ENCODE results near the gene ENTR1.

Gene ENTR1

DNA sequence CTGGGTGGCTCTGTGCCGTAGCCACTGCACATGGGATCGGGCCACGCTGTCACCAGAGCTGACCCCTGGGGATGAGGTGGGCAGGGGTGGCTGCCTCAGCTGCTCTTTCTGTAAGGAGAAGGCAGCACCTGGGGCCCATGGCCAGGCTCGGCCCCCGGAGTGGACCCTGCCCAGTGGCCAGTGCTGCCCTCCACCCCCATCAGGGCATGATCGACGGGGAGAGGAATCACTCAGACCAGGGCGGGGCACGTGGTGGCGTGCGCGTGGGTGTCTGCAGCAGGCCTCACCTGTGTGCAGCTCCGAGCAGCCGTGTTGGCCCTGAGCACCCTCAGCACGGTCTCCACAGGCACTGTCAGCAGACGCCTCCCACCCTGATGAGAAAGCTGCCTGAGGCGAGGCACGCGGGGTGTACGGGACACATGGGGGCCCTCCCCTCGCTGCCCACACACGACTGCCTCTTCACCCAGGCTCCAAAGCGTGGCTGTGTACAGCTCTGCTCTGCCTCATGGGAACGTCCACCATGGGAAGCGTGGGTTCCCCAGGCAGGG is 28.4 kb downstream of the ENTR1 start:
- Histone ChIP-seq H3K4me3 (no peak overlapping the region), H3K27ac (no peak overlapping the region)

DNA sequence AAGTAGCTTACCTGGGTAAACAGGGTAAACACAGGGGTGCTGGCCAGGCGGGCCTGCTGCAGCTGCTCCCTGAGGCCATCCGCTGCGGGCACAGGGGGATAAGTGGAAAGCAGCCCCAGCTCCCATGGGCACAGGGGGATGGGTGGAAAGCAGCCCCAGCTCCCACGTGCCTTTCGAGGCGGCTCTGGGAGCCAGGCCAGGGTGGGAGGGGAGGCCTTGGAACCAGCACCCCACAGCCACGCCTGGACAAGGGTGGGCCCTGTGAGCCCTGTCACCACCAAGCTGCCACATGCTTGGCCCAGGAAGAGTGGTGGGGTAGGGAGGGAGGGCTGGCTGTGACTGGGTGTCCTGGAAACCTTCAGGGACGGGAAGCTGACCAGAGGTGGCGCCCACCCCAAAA is 29.1 kb downstream of the ENTR1 start:
- no peak overlapping the region for H3K4me3 ChIP-seq

GRCh38 chr9:136380381-136380780 is 30.0 kb downstream of the ENTR1 start:
- Histone ChIP-seq H3K27ac (no peak overlapping the region), H3K4me3 (no peak overlapping the region)

More for the DNA sequence above, 29.1 kb downstream of the ENTR1 start:
- H3K27ac ChIP-seq, result no peak overlapping the region

DNA sequence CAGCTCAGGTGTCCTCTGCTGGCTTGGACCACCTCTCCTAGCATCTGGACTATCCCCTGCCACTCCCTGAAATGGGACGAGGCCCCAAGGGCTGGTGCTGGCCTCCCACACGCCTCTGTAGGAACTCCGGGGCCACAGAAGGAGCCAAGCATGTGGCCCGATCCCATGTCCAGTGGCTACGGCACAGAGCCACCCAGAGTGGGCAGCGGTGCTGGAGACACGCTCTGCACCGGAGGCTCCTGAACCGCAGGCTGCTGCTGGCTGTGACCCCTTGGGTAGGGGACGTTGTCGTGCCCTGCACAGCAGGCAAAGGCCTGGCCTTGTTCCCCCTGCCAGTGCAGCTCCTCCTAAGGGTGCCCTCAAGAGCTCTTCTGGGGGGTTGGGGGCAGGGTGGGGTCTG is 30.5 kb downstream of the ENTR1 start:
- no peak overlapping the region for H3K27ac ChIP-seq
- H3K4me3 ChIP-seq, result no peak overlapping the region

DNA sequence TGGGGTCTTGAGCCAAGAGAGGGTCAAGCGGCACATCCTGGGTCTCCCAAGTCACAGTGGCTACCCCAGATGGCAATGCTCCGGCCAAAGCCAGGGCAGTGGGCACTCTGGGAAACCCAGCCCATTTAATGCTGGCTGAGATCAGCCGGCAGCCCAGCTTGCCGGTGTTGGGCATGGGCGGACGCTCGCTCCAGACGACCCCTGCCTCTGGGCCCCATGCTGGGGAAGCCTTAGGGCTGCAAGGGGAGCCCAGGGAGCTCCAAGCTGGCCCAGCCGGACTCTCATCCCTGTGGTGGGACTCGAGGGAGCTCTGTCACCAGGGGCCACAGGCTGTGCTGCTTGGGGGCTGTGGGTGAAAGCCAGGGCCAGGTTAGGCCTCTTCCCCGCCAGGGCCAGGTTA is 31.0 kb downstream of the ENTR1 start:
- H3K27ac ChIP-seq, result no peak overlapping the region
- no peak overlapping the region for H3K4me3 ChIP-seq

DNA sequence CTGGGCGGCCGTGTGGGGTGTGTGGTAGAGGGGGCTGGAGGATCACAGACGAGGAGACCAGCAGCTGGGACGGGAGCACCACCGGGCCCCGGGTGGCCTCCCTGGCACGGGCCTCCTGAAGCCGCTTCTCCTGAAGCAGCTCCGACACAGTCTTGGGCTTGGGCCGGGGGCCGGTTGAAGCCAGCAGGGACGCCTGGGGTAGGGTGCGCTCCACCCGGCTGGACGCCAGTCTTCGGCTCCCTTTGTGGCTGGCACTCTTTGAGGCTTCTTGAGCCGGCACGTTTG is 31.5 kb downstream of the ENTR1 start:
- Histone ChIP-seq H3K27ac (no peak overlapping the region), H3K4me3 (no peak overlapping the region)

- H3K4me3 ChIP-seq, result no peak overlapping the region
- no peak overlapping the region for H3K27ac ChIP-seq
Observed at GRCh38 chr9:136378170-136379002, 32.0 kb downstream of the ENTR1 start.

DNA sequence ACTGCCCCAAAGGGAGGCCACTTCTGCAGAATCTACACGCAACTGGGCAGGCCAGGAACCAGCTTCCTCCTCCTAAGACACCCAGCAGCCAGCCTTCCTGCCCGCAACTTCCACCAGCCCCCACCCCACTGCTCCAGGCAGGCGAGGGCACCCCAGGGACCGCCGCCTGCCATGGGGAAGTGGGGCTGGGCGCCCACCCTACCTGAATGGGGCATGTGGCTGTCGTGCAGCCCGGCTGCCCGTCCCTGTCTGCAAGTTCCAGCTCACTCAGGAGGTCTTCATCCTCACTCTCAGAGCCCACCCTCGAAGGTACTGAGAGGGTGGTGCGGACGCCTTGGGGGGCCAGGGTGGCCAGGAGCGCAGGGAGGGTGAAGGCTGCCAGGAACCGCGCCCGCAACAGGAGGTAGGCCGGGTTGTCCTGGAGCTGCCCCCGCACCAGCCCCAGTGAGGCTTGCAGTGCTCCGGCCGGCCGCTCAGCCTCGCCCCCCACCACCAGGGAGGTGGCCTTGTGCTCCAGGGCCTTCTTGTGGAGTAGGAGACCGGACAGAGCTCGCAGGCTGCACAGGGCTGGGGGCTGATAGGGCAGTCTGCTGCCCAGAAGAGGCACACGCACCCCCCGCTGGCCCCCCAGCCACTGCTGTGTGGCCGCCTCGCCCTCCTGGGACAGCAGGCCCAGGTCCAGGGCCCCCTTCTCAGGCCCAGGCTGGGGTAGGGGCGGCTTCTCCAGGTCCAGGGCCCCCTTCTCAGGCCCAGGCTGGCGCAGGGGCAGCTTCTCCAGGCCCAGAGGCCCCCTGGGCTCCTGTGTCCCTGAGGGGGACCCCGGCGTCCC is 32.9 kb downstream of the ENTR1 start:
- no peak overlapping the region for H3K27ac ChIP-seq
- H3K4me3 ChIP-seq, result no peak overlapping the region

GRCh38 chr9:136376457-136376856 is 34.0 kb downstream of the ENTR1 start:
- H3K4me3 ChIP-seq, result no peak overlapping the region
- peak overlapping the region in 1 of 21 experiments; percentile 14 for H3K27ac ChIP-seq

DNA sequence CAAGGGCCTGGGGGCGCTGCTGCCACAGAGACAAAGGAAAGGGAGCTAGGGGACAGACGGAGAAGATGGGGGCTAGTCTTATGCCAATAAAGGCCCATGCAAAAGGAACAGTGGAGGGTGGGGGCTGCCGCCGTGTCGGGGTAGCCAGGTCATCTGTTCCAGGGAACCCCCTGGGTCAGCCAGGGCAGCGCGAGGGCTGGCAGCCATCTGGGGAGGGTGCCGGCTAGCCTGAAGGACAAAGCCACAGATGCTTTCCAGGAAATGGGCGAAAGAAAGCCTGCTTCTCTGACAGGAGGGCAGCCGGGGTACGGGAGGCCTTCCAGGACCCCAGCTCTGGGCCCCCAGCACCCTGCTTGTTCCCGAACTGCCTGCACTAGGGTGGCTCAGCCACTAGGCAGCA is 35.3 kb downstream of the ENTR1 start:
- H3K4me3 ChIP-seq, result no peak overlapping the region

DNA sequence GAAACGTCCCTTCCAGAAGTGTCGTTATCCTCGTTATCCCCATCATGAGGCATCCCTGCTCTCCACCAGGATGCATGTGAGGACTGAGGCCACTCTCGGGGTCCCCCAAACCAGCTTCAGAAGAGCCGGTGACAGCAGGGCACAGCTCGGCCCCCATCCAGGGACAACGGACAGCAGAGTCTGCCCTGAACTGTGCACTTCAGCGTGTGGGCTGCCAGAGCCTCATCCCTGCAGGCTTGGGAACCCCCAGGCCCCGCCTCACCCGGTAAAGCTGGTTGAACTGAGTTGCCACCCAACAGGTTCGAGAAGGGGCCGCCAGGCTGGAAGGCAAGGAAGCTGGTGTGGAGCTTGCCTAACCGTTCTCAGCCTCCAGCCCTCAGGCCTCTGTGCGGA is 36.2 kb downstream of the ENTR1 start:
- peak overlapping the region in 2 of 21 experiments; percentile 7 to 26 for H3K27ac ChIP-seq
- H3K4me3 ChIP-seq, result no peak overlapping the region

More for the DNA sequence above, 35.3 kb downstream of the ENTR1 start:
- H3K27ac ChIP-seq, result no peak overlapping the region

DNA sequence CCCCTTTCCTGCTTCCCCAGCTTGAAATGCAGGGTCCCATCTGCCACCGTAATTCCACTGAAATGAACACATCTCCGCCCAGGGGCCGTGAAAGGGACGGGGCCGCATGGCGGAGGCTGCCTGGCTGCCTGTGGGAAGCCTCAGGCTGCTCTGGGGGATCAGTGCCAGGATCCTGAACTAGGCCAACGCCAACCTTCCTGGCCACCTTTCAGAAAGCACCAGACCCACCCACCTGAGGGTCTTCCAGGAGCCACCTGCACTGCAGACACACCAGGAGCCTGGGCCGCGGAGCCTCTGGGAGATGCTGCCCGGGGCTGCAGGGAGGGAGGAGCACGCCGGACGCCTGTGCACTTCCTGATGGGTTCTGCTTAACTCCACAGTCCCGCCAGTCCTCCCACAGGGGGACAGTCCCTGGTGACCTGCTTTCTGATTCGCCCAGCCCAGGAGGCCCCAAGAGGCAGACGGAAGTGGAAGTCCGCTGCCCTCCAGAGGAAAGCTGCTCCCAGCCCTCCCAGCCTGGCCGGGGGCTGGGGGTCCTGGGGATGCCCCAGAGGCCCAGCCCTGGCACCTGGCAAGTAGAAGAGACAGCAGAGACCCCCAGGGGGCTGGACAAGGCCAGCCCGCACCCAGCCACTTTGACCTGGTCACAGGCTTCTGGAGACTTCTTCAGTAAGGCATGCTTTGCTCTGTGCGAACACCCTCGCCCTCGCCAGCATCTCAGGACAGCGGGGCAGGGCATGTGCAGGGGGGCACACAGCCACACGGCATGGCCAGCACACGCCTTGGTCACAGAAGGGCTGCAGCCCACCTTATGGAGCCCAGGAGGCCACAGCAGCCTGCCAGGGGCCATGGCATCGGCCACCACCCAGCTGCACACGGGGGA is 36.9 kb downstream of the ENTR1 start, which contains the start of gene CARD9:
CARD9 (minus strand) TSS at position 370 of the 883 bp plus-strand sequence. CDS start 1,591 bp downstream, outside the sequence.
- Histone ChIP-seq H3K4me3 (peak within 1 kb of the TSS in 6 of 7 experiments; percentile 20 to 29 (median 24)), H3K27ac (peak within 1 kb of the TSS in 16 of 21 experiments; percentile 0 to 72 (median 52))

GRCh38 chr9:136372561-136373299 is 37.7 kb downstream of the ENTR1 start:
- H3K27ac ChIP-seq, result peak overlapping the region in 16 of 21 experiments; percentile 0 to 72 (median 52)
- peak overlapping the region in 6 of 7 experiments; percentile 20 to 29 (median 24) for H3K4me3 ChIP-seq

DNA sequence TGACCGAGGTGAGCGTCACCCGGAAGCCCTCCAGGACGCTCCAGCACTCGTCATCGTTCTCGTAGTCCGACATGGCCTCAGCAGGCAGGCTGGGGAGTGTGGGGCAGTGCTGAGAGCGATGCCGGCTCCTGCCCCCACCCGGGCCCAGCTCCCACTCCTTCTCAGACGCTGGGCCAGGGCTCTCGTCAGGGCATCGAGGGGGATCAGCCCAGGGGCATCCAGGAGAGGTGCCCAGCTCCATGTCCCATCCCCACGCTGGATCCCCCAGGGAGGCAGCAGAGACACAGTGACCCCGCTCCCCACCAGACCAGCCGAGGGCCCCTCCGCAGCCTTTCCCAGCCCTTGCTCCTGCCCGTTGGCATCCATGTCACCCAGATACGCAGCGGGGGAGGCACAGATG is 38.4 kb downstream of the ENTR1 start:
- peak overlapping the region in 6 of 21 experiments; percentile 27 to 72 (median 60) for H3K27ac ChIP-seq
- peak overlapping the region in 2 of 7 experiments; percentile 24 to 25 for H3K4me3 ChIP-seq

DNA sequence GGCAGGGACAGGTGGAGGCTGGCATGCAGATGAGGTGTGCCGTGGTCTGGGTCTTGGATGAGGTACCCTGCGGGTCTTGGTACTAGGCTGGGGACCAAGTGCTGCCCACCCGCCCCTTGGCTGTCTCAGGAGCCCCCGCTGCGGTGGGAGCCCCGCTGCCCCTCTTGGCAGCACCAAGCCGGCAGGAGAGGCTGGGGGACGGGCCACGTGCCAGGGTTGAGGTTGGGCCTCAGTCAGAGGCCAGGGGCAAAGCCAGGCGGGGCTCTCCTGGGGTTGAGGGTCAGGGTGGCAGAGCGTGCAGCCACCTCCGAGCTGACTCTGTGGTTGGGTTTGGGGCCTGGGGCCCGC is 38.9 kb downstream of the ENTR1 start:
- no peak overlapping the region for H3K27ac ChIP-seq
- H3K4me3 ChIP-seq, result no peak overlapping the region

GRCh38 chr9:136370687-136371532 is 39.5 kb downstream of the ENTR1 start:
- Histone ChIP-seq H3K4me3 (no peak overlapping the region), H3K27ac (no peak overlapping the region)

GRCh38 chr9:136370037-136370436 is 40.4 kb downstream of the ENTR1 start:
- no peak overlapping the region for H3K4me3 ChIP-seq
- H3K27ac ChIP-seq, result no peak overlapping the region

GRCh38 chr9:136368190-136368589 is 42.2 kb downstream of the ENTR1 start:
- no peak overlapping the region for H3K27ac ChIP-seq
- no peak overlapping the region for H3K4me3 ChIP-seq

Measured in skin epidermis (tissue), 12 donors.